HUDEP-2 (cell line): ENCODE measurements around the gene TACC3.

ENCODE experiments used
- DNase-seq, 76 experiments: peaks; one replicate each; lab custom pipeline; 2025; ENCODE audit not compliant: unreplicated experiment in 76 of 76; lab: John Stamatoyannopoulos, UW

Gene TACC3

GRCh38 chr4:1721666-1722550 lies 587 bp downstream of the TACC3 start:
- DNase-seq: peak in 4 of 76 experiments; percentile 11 to 29 (median 22)

GRCh38 chr4:1722551-1723118 lies 1.3 kb downstream of the TACC3 start:
- no peak for DNase-seq

GRCh38 chr4:1723131-1723801 lies 1.9 kb downstream of the TACC3 start:
- no peak for DNase-seq

GRCh38 chr4:1725521-1725920 lies 4.2 kb downstream of the TACC3 start:
- no peak for DNase-seq

- DNase-seq: peak in 73 of 76 experiments; percentile 6 to 89 (median 75)
Measured at GRCh38 chr4:1726146-1726934, 5.0 kb downstream of the TACC3 start.

GRCh38 chr4:1727117-1728031 lies 6.1 kb downstream of the TACC3 start:
- DNase-seq: peak in 11 of 76 experiments; percentile 5 to 29 (median 18)

- DNase-seq: no peak
Measured at GRCh38 chr4:1728061-1728980, 7.0 kb downstream of the TACC3 start.

GRCh38 chr4:1730532-1731135 lies 9.3 kb downstream of the TACC3 start:
- no peak for DNase-seq

GRCh38 chr4:1731180-1731579 lies 9.9 kb downstream of the TACC3 start:
- no peak for DNase-seq

- no peak for DNase-seq
Measured at GRCh38 chr4:1732911-1733310, 11.6 kb downstream of the TACC3 start.

- no peak for DNase-seq
Measured at GRCh38 chr4:1735215-1735614, 13.9 kb downstream of the TACC3 start.

GRCh38 chr4:1736812-1737211 lies 15.5 kb downstream of the TACC3 start:
- no peak for DNase-seq

GRCh38 chr4:1737666-1738065 lies 16.3 kb downstream of the TACC3 start:
- no peak for DNase-seq

- no peak for DNase-seq
Measured at GRCh38 chr4:1738410-1738809, 17.1 kb downstream of the TACC3 start.

- no peak for DNase-seq
Measured at GRCh38 chr4:1739358-1739757, 18.0 kb downstream of the TACC3 start.

- DNase-seq: no peak
Measured at GRCh38 chr4:1740021-1740545, 18.8 kb downstream of the TACC3 start.

GRCh38 chr4:1741208-1741607 lies 19.9 kb downstream of the TACC3 start:
- DNase-seq: no peak

GRCh38 chr4:1743551-1743950 lies 22.2 kb downstream of the TACC3 start:
- no peak for DNase-seq
